HG03095 (cell line): ENCODE data around the gene FBXO3.
"Not testable (repeated sequence)": the region's sequence is repeated elsewhere in the genome, so short reads cannot be mapped to it uniquely, and the experiment has no call there.

Experiments used
- ATAC-seq: cut with Tn5 transposase; IDR thresholded peaks from one replicate; pipeline ENCODE4 v1.9.1; 2021; ENCODE audit warnings: moderate library complexity; ENCODE audit not compliant: unreplicated experiment

FBXO3 gene

DNA sequence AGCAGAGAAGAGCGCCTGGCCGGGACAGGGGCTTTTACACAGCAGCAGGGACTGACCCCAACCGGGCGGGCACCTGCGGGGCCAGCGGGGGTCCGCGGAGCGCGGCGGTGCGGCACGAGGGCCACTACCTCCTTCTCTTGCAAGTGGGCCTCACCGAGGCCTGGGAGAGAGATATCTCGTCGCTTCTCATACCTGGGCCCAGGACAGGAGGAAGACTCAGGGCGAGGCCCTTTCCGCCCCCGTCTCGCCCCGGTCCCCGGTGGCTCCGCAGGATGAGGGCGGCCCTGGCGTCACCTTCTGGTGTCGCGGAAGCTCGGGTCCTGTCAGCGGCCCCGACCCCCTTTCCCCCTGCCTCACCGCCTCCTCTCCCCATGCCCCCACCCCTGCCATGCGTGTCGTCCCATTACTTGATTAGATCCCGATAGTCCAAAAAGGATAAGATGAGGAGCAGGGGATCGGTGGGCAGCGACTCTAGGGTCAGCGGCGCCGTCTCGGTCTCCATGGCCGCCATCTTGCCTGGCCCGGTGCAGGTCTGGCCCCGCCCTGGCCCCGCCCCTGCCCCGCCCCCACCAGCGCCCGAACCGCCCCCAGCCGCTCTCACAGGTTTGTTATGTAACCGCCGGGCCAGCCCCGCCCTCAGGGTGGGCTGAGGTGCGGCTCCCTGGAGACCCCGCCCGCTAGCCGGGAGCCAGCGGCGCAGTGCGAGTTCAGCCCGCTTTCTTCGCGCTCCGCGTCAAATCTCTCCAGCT lies at the start of gene FBXO3:
TSS of gene FBXO3 (minus strand) at position 534 of the 749 bp plus-strand sequence. CDS start at position 511, 23 bp downstream.
- peak; percentile 66 for ATAC-seq

GRCh38 chr11:33822981-33823380 lies 48.7 kb upstream of the FBXO3 start:
- not testable (repeated sequence) for ATAC-seq

DNA sequence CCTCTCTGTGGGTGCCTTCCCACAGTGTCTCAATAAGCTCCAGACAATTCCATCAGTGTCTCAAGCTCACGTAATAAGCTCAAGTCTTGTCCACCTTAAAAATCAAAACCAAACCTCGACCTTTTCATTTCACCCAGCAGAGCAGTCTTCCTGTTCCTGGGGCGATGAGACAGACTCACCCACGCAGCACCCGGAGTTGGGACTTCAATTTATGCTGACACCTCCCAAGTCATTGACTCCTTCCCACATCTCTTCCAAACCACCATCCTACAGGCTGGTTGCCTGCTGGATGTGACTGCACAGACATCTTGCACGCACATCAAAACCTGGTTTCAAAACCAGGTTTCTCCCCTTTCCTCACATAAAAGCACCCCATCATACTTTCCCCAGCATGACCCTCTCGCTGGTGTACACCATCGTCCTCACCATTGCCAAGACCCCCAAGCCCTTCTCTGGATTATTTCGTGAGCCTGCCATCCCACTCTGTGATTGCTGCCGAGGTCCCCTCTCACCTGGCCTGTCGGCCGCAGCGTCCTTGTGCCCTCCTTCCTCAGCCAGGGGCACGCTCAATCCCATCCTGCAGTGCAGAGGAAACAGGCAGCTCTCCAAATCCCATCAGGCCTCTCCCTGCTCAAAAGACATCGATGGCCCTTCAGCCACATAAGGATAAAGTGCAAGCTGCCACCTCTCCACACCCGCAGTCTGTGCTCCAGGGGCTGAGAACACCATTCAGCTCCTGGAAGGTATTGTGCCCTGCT lies 45.1 kb upstream of the FBXO3 start:
- ATAC-seq: no peak

DNA sequence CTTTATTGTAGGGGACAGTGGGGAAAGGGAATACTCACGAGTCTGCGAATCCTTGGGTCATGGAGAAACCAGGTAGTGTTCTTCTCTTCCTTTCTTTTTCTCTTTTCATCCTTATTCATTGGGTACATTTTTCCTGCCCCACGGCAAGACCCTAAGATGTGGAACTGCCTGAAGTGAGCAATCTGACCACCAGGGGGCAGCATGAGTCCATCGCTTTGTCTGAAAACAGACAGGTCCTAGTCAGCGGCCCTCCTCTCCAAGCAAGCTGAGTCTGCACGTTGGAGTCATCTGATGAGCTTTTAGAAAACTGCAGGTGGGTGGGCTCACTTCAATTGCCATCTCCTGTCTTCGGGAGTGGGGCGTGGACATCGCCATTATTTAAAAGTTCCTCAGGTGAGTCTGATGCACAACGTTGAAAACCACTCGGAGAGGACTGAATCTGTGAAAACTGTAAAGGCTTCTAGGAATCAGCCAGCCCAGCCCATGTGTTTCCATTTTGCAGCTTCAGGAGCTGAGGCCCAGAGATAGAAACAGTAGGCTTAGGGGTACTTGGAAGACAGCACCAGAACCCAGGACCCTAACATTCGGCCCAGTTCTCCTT lies 34.0 kb upstream of the FBXO3 start:
- peak; percentile 74 for ATAC-seq

GRCh38 chr11:33804471-33804870 lies 30.2 kb upstream of the FBXO3 start:
- no peak for ATAC-seq

- no peak for ATAC-seq
Measured at GRCh38 chr11:33802194-33802950, 28.1 kb upstream of the FBXO3 start.

DNA sequence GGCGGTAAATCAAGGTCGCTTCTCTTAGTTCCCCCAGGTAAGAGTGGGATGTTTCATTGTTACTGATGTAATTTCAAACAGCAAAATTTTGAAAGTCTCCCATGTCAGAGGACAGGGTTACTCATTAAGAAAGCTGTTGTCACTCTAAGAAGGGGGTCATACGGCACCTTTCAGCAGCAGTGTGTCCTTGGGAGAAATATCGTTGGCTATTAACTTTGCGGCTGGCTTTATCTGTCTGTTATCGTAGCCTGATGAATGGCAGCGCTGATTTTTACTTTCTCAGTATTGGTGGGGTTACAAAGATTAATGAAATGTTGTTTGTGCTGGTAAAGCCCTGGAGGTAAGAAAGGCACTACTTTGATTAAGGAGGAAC lies 27.5 kb upstream of the FBXO3 start:
- no peak for ATAC-seq

GRCh38 chr11:33797879-33798278 lies 23.6 kb upstream of the FBXO3 start:
- no peak for ATAC-seq

DNA sequence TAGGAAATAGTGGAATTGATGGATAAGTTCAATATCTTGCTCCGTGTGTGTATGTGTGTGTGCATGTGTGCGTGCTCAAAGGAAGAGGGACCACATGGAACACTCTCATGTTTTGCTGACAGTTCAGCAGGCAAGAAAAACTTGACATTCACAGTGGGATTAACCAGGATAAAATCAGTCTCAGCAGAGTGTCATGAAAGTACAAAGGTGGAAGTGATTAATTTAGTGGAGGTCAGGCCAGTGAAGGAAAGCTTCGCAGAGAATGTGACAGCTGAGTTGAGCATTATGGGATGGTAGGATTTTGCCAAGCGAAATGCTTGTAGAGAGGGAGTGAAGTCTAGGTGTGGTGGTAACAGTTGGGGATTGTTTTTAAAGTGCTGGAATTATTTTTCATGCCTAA lies 15.7 kb upstream of the FBXO3 start:
- no peak for ATAC-seq

- not testable (repeated sequence) for ATAC-seq
Measured at GRCh38 chr11:33788095-33788494, 13.8 kb upstream of the FBXO3 start.

GRCh38 chr11:33787076-33787475 lies 12.8 kb upstream of the FBXO3 start:
- ATAC-seq: no peak

GRCh38 chr11:33785609-33786008 lies 11.3 kb upstream of the FBXO3 start:
- ATAC-seq: no peak

DNA sequence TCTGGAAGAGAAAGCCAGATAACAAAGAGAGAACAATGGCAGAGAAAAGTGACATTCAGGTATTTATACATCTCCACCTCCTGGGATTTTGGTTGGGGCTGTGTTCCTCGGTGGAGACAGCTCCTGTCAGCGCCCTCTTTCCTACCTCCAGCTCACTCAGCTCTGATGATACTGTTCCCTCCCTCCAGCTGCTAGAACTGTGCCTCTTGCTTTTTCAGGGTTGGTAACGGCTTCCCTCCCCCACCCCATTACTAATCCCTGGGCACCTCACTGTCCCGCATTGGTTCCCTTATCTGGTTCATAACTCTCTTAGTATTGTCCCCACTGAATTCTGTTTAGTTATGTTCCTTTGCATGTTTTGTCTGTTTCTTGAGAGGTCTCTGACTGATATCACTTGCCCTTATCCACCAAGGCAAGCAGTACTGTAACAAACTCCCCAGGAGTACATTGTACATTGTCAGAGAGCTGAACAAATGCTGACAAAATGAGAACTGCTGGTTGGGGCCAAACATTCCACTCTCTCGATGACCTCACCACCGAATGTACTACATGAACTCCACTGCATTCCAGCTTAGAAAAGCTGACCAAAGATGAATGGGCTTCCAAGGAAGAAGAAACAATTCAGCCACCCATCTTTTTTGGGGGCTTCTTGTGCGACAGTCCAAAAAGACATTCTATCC lies 5.7 kb upstream of the FBXO3 start:
- no peak for ATAC-seq

- ATAC-seq: no peak
Measured at GRCh38 chr11:33778675-33779074, 4.4 kb upstream of the FBXO3 start.

DNA sequence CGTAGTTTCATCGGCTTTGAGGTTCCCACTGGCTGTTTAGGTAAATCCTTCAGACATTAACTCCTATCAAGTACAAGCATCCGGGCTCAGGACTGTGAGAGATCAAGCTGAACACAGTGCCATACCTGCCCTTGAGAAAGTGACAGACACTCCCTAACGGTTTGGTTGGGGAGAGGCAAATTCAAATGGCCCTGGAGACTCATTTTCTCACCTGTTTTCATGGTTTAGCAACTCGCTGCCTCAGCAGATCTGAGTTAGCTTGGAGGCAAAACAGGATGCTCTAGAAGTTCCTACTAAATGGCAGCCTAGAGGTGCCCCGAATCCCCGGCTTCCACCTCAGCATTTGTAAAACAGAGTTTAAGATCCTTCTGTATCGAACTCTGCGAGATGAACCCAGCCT lies 3.6 kb upstream of the FBXO3 start:
- ATAC-seq: no peak

DNA sequence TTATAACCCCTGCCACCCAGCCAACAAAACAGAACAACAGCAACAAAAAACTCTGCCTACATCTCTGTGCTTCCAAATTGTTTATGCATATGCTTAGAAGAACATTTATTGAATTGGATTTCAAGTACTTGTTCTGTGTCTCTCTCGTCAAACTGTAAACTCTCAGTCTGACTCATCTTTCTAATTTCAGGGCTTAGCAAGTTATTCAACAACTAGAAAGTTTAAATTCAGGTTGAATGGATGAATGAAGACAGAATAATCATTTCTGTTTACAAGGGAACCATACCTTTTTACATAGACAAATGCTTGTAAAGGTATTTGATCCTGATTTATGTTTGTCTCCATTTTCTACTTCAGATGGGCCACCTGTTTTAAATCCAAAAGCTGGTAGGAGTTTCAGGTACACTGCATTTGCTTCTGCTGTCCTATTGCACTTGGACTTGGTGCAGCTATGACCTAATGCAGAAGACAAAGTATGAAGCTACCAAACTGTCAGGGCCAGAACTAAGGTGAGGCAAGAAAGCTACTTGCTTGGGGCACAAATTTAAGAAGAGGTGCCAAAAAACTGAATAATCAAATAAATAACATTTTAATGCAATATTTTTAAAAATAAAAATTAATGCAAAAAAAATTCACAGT lies 1.6 kb upstream of the FBXO3 start:
- peak; percentile 29 for ATAC-seq

- no peak for ATAC-seq
Measured at GRCh38 chr11:33775467-33775807, 1.1 kb upstream of the FBXO3 start.

DNA sequence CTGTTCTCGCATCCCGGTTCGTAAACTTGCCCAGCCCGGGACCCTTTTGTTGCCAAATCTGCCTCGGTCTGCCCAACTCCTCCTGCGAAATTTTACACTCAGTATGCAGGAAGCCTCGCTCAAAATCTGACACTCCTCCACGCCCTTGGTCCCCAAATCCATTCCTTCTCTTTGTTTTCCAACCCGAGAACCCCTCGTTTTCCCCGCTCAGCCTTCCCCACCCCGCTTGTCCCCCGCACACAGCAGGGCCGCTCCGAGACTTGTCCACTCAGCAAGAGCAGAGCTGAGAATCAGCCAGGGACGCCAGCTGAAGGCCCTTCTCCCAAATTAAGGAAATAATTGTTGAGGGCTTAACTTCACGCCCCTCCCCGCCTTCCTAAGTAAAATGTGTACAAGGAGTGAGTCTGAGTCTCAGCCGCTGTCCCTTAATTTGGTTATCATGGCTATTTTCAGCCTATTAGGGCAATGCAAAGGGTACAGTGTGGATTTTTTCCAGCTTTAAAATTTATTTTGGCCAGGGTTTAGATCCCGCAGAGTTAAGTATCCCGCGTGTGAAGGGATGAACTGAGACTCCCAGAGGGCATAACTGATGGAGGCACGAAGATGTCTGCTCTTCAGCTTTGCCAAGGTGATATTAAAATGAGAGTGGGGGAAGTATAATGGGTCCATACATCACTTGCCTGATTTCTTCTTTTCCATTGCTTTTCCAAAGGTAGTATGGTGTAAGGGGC lies 581 bp upstream of the FBXO3 start:
- no peak for ATAC-seq

DNA sequence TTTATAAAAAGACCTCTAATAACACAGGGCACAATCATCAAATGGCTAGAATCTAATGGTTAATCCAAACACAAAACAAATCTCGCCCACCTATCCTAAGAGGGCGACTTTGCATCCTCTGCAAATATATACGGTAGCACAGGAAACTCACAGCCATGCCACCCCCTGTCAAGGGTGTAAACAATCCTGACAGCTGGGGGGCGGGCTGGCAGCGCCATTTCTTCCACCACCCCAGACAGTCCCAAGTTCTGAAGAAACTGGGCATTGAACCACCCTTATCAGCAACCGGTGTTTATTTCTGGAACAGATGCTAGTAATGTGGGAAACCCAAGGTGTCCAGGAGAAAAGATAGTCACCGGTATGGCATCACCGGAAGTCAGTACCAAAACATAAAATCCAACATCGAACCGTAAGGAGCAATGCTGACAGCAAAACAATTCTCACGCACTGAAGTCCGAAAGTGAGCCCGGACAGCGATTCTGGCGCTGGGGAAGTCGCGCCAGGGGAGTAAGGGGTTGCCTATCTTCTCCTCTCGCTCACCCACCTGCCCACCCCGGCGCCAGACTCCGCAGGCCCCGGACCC lies 825 bp downstream of the FBXO3 start:
- no peak for ATAC-seq
